H9 (cell line): ENCODE results near the gene FITM2. TPM values are rescaled to one million over a fixed set of nuclear protein-coding genes. Genes with fewer than 3 reads are reported as not detected.

ENCODE experiments used
- DNase-seq: peaks from one replicate; pipeline ENCODE4 v3.0.0-alpha.2; 2017
- H2AFZ ChIP-seq: one replicate; pipeline ENCODE4 v1.6.1; 2013; ENCODE audit warnings: mild to moderate bottlenecking, low read length, control low read depth, moderate library complexity
- H2AK5ac ChIP-seq: 2 replicates; pipeline ENCODE4 v1.6.1; 2013; ENCODE audit warnings: low read length, control low read depth, mixed read lengths; ENCODE audit not compliant: insufficient read length
- H2BK120ac ChIP-seq: one replicate; pipeline ENCODE4 v1.6.1; 2013; ENCODE audit warnings: low read depth, mild to moderate bottlenecking, low read length, control low read depth, inconsistent platforms; ENCODE audit not compliant: poor library complexity, severe bottlenecking
- H2BK12ac ChIP-seq: 2 replicates; pipeline ENCODE4 v1.6.1; 2013; ENCODE audit warnings: low read length, control low read depth, mixed read lengths, low read depth; ENCODE audit not compliant: insufficient read length
- H2BK15ac ChIP-seq: 2 replicates; pipeline ENCODE4 v1.6.1; 2013; ENCODE audit warnings: low read depth, low read length, control low read depth
- H2BK20ac ChIP-seq: one replicate; pipeline ENCODE4 v1.6.1; 2013; ENCODE audit warnings: low read depth, mild to moderate bottlenecking, low read length, control low read depth, inconsistent platforms; ENCODE audit not compliant: poor library complexity, severe bottlenecking
- H2BK5ac ChIP-seq: 2 replicates; pipeline ENCODE4 v1.6.1; 2013; ENCODE audit warnings: low read length, control low read depth, mixed read lengths; ENCODE audit not compliant: insufficient read length
- H3K14ac ChIP-seq: 2 replicates; pipeline ENCODE4 v1.6.1; 2013; ENCODE audit warnings: low read length, control low read depth; ENCODE audit not compliant: insufficient read depth
- H3K18ac ChIP-seq: 2 replicates; pipeline ENCODE4 v1.6.1; 2013; ENCODE audit warnings: low read depth, mild to moderate bottlenecking, mixed read lengths, low read length, control low read depth; ENCODE audit not compliant: insufficient read length
- H3K23ac ChIP-seq: 2 replicates; pipeline ENCODE4 v1.6.1; 2013; ENCODE audit warnings: low read length, control low read depth, mixed read lengths, low read depth; ENCODE audit not compliant: insufficient read length
- H3K23me2 ChIP-seq: 2 replicates; pipeline ENCODE4 v1.6.1; 2013; ENCODE audit warnings: low read depth, mild to moderate bottlenecking, mixed read lengths, low read length, control low read depth; ENCODE audit not compliant: insufficient read length, poor library complexity, severe bottlenecking
- H3K27ac ChIP-seq: 2 replicates; pipeline ENCODE4 v1.5.1; 2013; ENCODE audit warnings: low read length, control low read depth, mixed read lengths, low read depth; ENCODE audit not compliant: insufficient read length
- H3K27me3 ChIP-seq: 2 replicates; pipeline ENCODE4 v1.6.1; 2013; ENCODE audit warnings: low read length, control low read depth, inconsistent platforms; ENCODE audit not compliant: insufficient read depth
- H3K4ac ChIP-seq: 2 replicates; pipeline ENCODE4 v1.6.1; 2013; ENCODE audit warnings: low read depth, mild to moderate bottlenecking, control low read depth, inconsistent platforms, low read length, moderate library complexity
- H3K4me1 ChIP-seq: 2 replicates; pipeline ENCODE4 v1.6.1; 2013; ENCODE audit warnings: low read length, control low read depth, inconsistent platforms; ENCODE audit not compliant: insufficient read depth
- H3K4me2 ChIP-seq: 2 replicates; pipeline ENCODE4 v1.6.1; 2013; ENCODE audit warnings: low read length, control low read depth, mixed read lengths; ENCODE audit not compliant: insufficient read length, insufficient read depth
- H3K56ac ChIP-seq: 2 replicates; pipeline ENCODE4 v1.6.1; 2013; ENCODE audit warnings: low read depth, mild to moderate bottlenecking, mixed read lengths, low read length, control low read depth; ENCODE audit not compliant: insufficient read length
- H3K79me1 ChIP-seq: 2 replicates; pipeline ENCODE4 v1.6.1; 2013; ENCODE audit warnings: low read depth, mild to moderate bottlenecking, moderate library complexity, low read length, control low read depth, inconsistent platforms; ENCODE audit not compliant: insufficient read depth, poor library complexity, severe bottlenecking
- H3K79me2 ChIP-seq: 2 replicates; pipeline ENCODE4 v1.6.1; 2013; ENCODE audit warnings: low read length, control low read depth, inconsistent platforms; ENCODE audit not compliant: insufficient read depth
- H3K9ac ChIP-seq: 2 replicates; pipeline ENCODE4 v1.6.1; 2013; ENCODE audit warnings: low read length, control low read depth, mixed read lengths; ENCODE audit not compliant: insufficient read length; ENCODE audit errors: extremely low read depth
- H3K9me3 ChIP-seq: one replicate; pipeline ENCODE4 v1.6.1; 2013; ENCODE audit warnings: low read depth, low read length, inconsistent platforms; ENCODE audit not compliant: control insufficient read depth
- H3T11ph ChIP-seq: one replicate; pipeline ENCODE4 v1.6.1; 2013; ENCODE audit warnings: mild to moderate bottlenecking, low read length, control low read depth, inconsistent platforms
- H4K20me1 ChIP-seq: one replicate; pipeline ENCODE4 v1.6.1; 2013; ENCODE audit not compliant: control insufficient read depth, insufficient read length, insufficient read depth
- H4K5ac ChIP-seq: 2 replicates; pipeline ENCODE4 v1.6.1; 2013; ENCODE audit warnings: low read depth, mild to moderate bottlenecking, mixed read lengths, low read length, control low read depth; ENCODE audit not compliant: insufficient read length
- H4K8ac ChIP-seq: replicated peaks from 2 replicates; pipeline ENCODE4 v1.6.1; 2013; ENCODE audit warnings: low read length, control low read depth, mixed read lengths, low read depth; ENCODE audit not compliant: insufficient read length
- H4K91ac ChIP-seq: 2 replicates; pipeline ENCODE4 v1.6.1; 2013; ENCODE audit warnings: low read depth, mild to moderate bottlenecking, moderate library complexity, mixed read lengths, low read length, control low read depth; ENCODE audit not compliant: insufficient read length
- H3K27ac Mint-ChIP-seq, 3 experiments: 2 replicates in 2 of 3; 3 replicates in 1 of 3; pipeline ENCODE4 v1.8.0; 2020 to 2021; ENCODE audit warnings: mixed read lengths in 3 of 3, mild to moderate bottlenecking in 1 of 3, moderate library complexity in 1 of 3
- H3K27me3 Mint-ChIP-seq: 2 replicates; pipeline ENCODE4 v1.8.0; 2021; ENCODE audit warnings: low read depth, mild to moderate bottlenecking, moderate library complexity, mixed read lengths
- H3K36me3 Mint-ChIP-seq, 3 experiments: 2 replicates in 2 of 3; 3 replicates in 1 of 3; pipeline ENCODE4 v1.8.0; 2020 to 2021; ENCODE audit warnings: low read depth in 3 of 3, mixed read lengths in 3 of 3; ENCODE audit not compliant: insufficient read depth in 1 of 3
- H3K4me1 Mint-ChIP-seq, 2 experiments: 2 replicates each; pipeline ENCODE4 v1.8.0; 2020; ENCODE audit warnings: mixed read lengths in 2 of 2
- H3K4me3 Mint-ChIP-seq, 2 experiments: 2 replicates in 1 of 2; 3 replicates in 1 of 2; pipeline ENCODE4 v1.8.0; 2020 to 2021; ENCODE audit warnings: mild to moderate bottlenecking in 2 of 2, mixed read lengths in 2 of 2, moderate library complexity in 1 of 2
- H3K9me3 Mint-ChIP-seq, 2 experiments: 2 replicates in 1 of 2; 3 replicates in 1 of 2; pipeline ENCODE4 v1.8.0; 2020; ENCODE audit warnings: mild to moderate bottlenecking in 2 of 2, mixed read lengths in 2 of 2, moderate library complexity in 1 of 2
- CTCF ChIP-seq: fragments of 200-600 bp; sonication (generic); conservative IDR thresholded peaks from 3 replicates; pipeline ENCODE4 v1.8.0; 2021; ENCODE audit warnings: antibody characterized with exemption, mild to moderate bottlenecking
- WGBS: extraction: QIAGEN DNeasy Blood & Tissue Kit; methylation state at CpG from one replicate; pipeline ENCODE4 v1.1.7; 2013; ENCODE audit warnings: missing lambda C conversion rate, low lambda C conversion rate, mixed read lengths; ENCODE audit not compliant: insufficient read length; ENCODE audit errors: extremely low coverage; 5-methylcytosine and 5-hydroxymethylcytosine counted together
- total RNA-seq: library from RNA; stranded (reverse); gene quantifications from 2 replicates; pipeline ENCODE4 v1.2.1, GENCODE V29; 2021

FITM2 gene
- total RNA-seq, 1 experiment from 2014 or later: 1.7 TPM

GRCh38 chr20:44302026-44302669, 8.9 kb downstream of the FITM2 start:
- WGBS: no CpG with 5 or more reads among the region's 5 CpGs
- no peaks in the 10 kb centered on the region for H3K4me1 Mint-ChIP-seq
- Histone ChIP-seq H3K27me3 (no peaks in the 10 kb centered on the region), H3K79me2 (no peaks in the 10 kb centered on the region), H2BK15ac (no peak overlapping the region), H3K4me1 (no peaks in the 10 kb centered on the region), H2BK12ac (no peak overlapping the region), H3K4ac (no peak overlapping the region), H3K4me2 (no peak overlapping the region), H3K9ac (no peak overlapping the region), H4K5ac (no peak overlapping the region), H3K27ac (no peak overlapping the region), H3T11ph (no peak overlapping the region), H3K23me2 (no peaks in the 10 kb centered on the region), H3K23ac (no peak overlapping the region), H2AK5ac (no peak overlapping the region), H2BK120ac (no peak overlapping the region), H4K91ac (no peak overlapping the region), H3K56ac (no peak overlapping the region), H2BK5ac (no peak overlapping the region), H4K8ac (no peak overlapping the region), H3K9me3 (no peaks in the 10 kb centered on the region), H3K79me1 (no peaks in the 10 kb centered on the region), H3K18ac (no peak overlapping the region), H4K20me1 (peaks cover 2% of the 10 kb centered on the region), H2AFZ (no peak overlapping the region), H3K14ac (no peak overlapping the region), H2BK20ac (no peak overlapping the region)
- no peak for TF ChIP-seq CTCF
- H3K9me3 Mint-ChIP-seq: no peaks in the 10 kb centered on the region; a peak in 1 of 5 replicates
- H3K27ac Mint-ChIP-seq: no peak overlapping the region
- no peak for DNase-seq
- H3K27me3 Mint-ChIP-seq: no peaks in the 10 kb centered on the region
- no peak overlapping the region for H3K4me3 Mint-ChIP-seq
- no peaks in the 10 kb centered on the region for H3K36me3 Mint-ChIP-seq
